GM23338 (cell line): ENCODE results near the gene IFIT1B.

ENCODE experiments used
- CTCF ChIP-seq, 2 experiments: fragments of 200-600 bp in 1 of 2; sonication (generic) in 1 of 2; conservative IDR thresholded peaks; 2 replicates each; pipeline versions ENCODE4 v1.5.1 to v1.6.1; 2016 to 2017; ENCODE audit warnings: antibody characterized with exemption in 2 of 2, low read depth in 2 of 2, mild to moderate bottlenecking in 2 of 2, moderate library complexity in 1 of 2
- POLR2AphosphoS5 ChIP-seq: IDR thresholded peaks from 2 replicates; pipeline ENCODE4 v1.6.1; 2016; ENCODE audit warnings: antibody characterized with exemption, low read depth
- REST ChIP-seq: IDR thresholded peaks from one replicate; pipeline ENCODE4 v1.6.1; 2018; ENCODE audit warnings: antibody characterized with exemption; ENCODE audit not compliant: unreplicated experiment
- ZNF114 ChIP-seq: fragments of 250-450 bp; sonication (Bioruptor Pico); IDR thresholded peaks from 2 replicates; pipeline ENCODE4 v1.5.0; 2020; ENCODE audit warnings: mild to moderate bottlenecking, moderate library complexity

GRCh38 chr10:89352802-89353201 lies 25.1 kb upstream of the IFIT1B start:
- TF ChIP-seq CTCF (conservative IDR thresholded peaks at IDR 0.05; ENCODE audit: low read depth in 2 of 2): no peak
- TF ChIP-seq POLR2AphosphoS5: no peak
- no peak for TF ChIP-seq ZNF114 (CRISPR knock-in tag)
- TF ChIP-seq REST: no peak
